NCI-H1105 (cell line): ENCODE data around the gene CASP12.

Experiments used
- DNase-seq: peaks from one replicate; lab custom pipeline; 2025; lab: John Stamatoyannopoulos, UW

Gene CASP12

GRCh38 chr11:104837969-104838639 is 60.2 kb downstream of the CASP12 start:
- no peak for DNase-seq

- no peak for DNase-seq
Measured at GRCh38 chr11:104836691-104837090, 61.6 kb downstream of the CASP12 start.
